ENCODE measurements around the gene PHF21A.

DNA sequence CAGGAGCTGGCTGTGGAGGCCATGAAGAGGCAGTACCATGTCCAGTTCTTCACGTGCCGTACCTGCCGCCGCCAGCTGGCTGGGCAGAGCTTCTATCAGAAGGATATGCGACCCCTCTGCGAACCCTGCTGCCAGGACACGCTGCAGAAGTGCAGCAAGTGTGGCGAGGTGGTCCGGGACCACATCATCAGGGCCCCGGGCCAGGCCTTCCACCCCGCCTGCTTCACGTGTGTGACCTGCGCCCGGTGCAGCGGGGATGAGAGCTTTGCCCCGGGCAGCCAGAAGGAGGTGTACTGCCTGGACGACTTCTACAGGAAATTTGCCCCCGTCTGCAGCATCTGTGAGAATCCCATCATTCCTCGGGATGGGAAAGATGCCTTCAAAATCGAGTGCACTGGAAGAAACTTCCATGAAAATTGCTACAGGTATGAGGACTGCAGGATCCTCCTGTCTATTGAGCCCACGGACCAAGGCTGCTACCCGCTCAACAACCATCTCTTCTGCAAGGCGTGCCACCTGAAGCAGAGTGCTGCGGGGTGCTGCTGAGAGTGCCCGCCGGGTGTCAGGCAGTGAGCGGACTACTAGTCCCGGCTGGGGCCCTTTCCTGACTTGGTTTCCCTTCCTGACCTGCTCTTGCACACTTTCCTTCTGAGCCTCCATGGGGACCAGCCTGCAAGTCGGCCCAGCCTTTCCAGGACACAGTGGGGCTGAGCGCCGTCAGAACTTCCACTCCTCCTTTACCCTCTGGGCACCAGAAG lies 22.0 kb upstream of the PHF21A start:
- TF ChIP-seq, protein P1, sequence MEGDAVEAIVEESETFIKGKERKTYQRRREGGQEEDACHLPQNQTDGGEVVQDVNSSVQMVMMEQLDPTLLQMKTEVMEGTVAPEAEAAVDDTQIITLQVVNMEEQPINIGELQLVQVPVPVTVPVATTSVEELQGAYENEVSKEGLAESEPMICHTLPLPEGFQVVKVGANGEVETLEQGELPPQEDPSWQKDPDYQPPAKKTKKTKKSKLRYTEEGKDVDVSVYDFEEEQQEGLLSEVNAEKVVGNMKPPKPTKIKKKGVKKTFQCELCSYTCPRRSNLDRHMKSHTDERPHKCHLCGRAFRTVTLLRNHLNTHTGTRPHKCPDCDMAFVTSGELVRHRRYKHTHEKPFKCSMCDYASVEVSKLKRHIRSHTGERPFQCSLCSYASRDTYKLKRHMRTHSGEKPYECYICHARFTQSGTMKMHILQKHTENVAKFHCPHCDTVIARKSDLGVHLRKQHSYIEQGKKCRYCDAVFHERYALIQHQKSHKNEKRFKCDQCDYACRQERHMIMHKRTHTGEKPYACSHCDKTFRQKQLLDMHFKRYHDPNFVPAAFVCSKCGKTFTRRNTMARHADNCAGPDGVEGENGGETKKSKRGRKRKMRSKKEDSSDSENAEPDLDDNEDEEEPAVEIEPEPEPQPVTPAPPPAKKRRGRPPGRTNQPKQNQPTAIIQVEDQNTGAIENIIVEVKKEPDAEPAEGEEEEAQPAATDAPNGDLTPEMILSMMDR (optimal IDR thresholded peaks at IDR 0.05 in 1 of 3, IDR thresholded peaks at IDR 0.05 in 1 of 3, conservative IDR thresholded peaks at IDR 0.05 in 1 of 3; ENCODE audit: extremely low read depth in 1 of 3, insufficient read depth in 2 of 3, low read length in 3 of 3), result no peak
- TF ChIP-seq EZH2 (IDR thresholded peaks at IDR 0.05; ENCODE audit: low read length), result no peak

All from keratinocyte (primary cell).